Naive thymus-derived CD4-positive, alpha-beta T cell (primary cell): Measurements from ENCODE around the gene ATXN7. TPM values are rescaled to one million over a fixed set of nuclear protein-coding genes. Genes with fewer than 3 reads are reported as not detected.

Experiments
- ATAC-seq: fragments of 150-1000 bp; cut with Tn5 transposase; 2 replicates; pipeline ENCODE4 v1.10.0; 2021; ENCODE audit warnings: mild to moderate bottlenecking, moderate library complexity
- CTCF ChIA-PET: fragments of 350-600 bp; sonication (Branson Sonifier 250); formaldehyde crosslinking; loops from one replicate; lab custom pipeline; 2021; ENCODE audit warnings: antibody characterized with exemption; lab: Charles Lee
- POLR2A ChIA-PET: fragments of 350-600 bp; sonication (Branson Sonifier 250); formaldehyde crosslinking; loops from one replicate; lab custom pipeline; 2021; ENCODE audit warnings: antibody characterized with exemption, inconsistent platforms; lab: Charles Lee
- DNase-seq, 9 donors: peaks; one replicate each; pipeline versions ENCODE4 v3.0.0 to v3.0.0-alpha.2; 2020 to 2022; ENCODE audit warnings: mixed read lengths in 1 of 9
- H3K27ac ChIP-seq: one replicate; pipeline ENCODE4 v1.7.0; 2013; ENCODE audit warnings: mild to moderate bottlenecking, low read depth, low read length, moderate library complexity
- H3K27me3 ChIP-seq, 2 donors: one replicate each; pipeline ENCODE4 v1.7.0; 2013; ENCODE audit warnings: low read length in 2 of 2, mild to moderate bottlenecking in 2 of 2, moderate library complexity in 2 of 2; ENCODE audit not compliant: control insufficient read depth in 2 of 2, insufficient read depth in 2 of 2
- H3K36me3 ChIP-seq, 3 experiments: 1 replicate in 2 of 3; 2 replicates in 1 of 3; pipeline ENCODE4 v1.7.0; 2013; ENCODE audit warnings: low read length in 3 of 3, mild to moderate bottlenecking in 3 of 3, moderate library complexity in 1 of 3; ENCODE audit not compliant: insufficient read depth in 3 of 3, control insufficient read depth in 2 of 3
- H3K4me1 ChIP-seq, 2 donors: one replicate each; pipeline ENCODE4 v1.7.0; 2013; ENCODE audit warnings: low read length in 2 of 2, mild to moderate bottlenecking in 2 of 2, moderate library complexity in 1 of 2; ENCODE audit not compliant: control insufficient read depth in 2 of 2, insufficient read depth in 2 of 2
- H3K4me3 ChIP-seq: 2 replicates; pipeline ENCODE4 v1.7.0; 2013; ENCODE audit warnings: mild to moderate bottlenecking, low read length
- H3K9me3 ChIP-seq, 3 experiments: 1 replicate in 2 of 3; 2 replicates in 1 of 3; pipeline ENCODE4 v1.7.0; 2013; ENCODE audit warnings: low read length in 3 of 3; ENCODE audit not compliant: control insufficient read depth in 2 of 3
- H3K27ac Mint-ChIP-seq, 9 donors: one replicate each; pipeline ENCODE4 v1.8.0; 2020 to 2022; ENCODE audit warnings: mixed read lengths in 9 of 9, mild to moderate bottlenecking in 8 of 9, moderate library complexity in 5 of 9, inconsistent platforms in 2 of 9
- H3K27me3 Mint-ChIP-seq, 5 donors: one replicate each; pipeline ENCODE4 v1.8.0; 2021 to 2022; ENCODE audit warnings: mixed read lengths in 5 of 5, mild to moderate bottlenecking in 1 of 5
- H3K36me3 Mint-ChIP-seq, 5 donors: one replicate each; pipeline ENCODE4 v1.8.0; 2020 to 2022; ENCODE audit warnings: mixed read lengths in 5 of 5, mild to moderate bottlenecking in 3 of 5, inconsistent platforms in 1 of 5
- H3K4me1 Mint-ChIP-seq, 7 donors: one replicate each; pipeline ENCODE4 v1.8.0; 2020 to 2022; ENCODE audit warnings: mixed read lengths in 7 of 7, mild to moderate bottlenecking in 3 of 7, inconsistent platforms in 1 of 7
- H3K4me3 Mint-ChIP-seq, 10 donors: one replicate each; pipeline ENCODE4 v1.8.0; 2020 to 2022; ENCODE audit warnings: mild to moderate bottlenecking in 10 of 10, mixed read lengths in 10 of 10, moderate library complexity in 6 of 10, inconsistent platforms in 2 of 10
- H3K9me3 Mint-ChIP-seq, 11 donors: one replicate each; pipeline ENCODE4 v1.8.0; 2020 to 2022; ENCODE audit warnings: mixed read lengths in 11 of 11, mild to moderate bottlenecking in 4 of 11, inconsistent platforms in 1 of 11, moderate library complexity in 1 of 11
- intact Hi-C, 2 donors: fragments of 100-400 bp; cut with micrococcal nuclease; formaldehyde crosslinking; loops; one replicate each; pipeline ENCODE4 v1.15.1; 2023
- polyA plus RNA-seq, 2 donors: library from polyadenylated mRNA; unstranded; fragments of 300-500 nt; fragmentation: Illumina TruSeq; gene quantifications; one replicate each; pipeline ENCODE4 v1.2.3, GENCODE V29; 2021
- total RNA-seq, 6 experiments: library from RNA in 5 of 6; stranded (reverse) in 5 of 6; gene quantifications; 1 replicate in 5 of 6; 2 replicates in 1 of 6; pipeline ENCODE4 v1.2.3 and lab custom pipeline; 2021 to 2026

ATXN7 gene
- total and polyA plus RNA-seq, 7 experiments from 2014 or later, result 29.8 to 204 (median 142) TPM

DNA sequence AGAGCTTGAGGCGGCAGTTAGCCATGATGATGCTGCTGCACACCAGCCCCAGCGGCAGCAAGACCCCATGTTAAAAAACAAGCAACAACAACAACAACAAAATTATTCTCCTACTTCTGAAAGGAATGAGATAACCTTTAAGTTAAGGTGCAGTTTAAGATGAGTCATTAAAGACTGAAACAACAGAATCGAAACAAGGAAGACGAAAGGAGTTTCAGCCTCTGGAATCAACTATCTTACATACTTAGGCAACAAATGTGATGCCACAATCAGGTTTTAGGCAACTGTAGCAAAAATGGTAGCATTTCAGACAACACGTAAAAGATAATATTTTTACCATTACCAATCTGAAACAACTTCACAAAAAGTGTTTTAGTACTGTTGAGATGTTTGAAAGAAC lies 36.3 kb downstream of the ATXN7 start:
- H3K27me3 Mint-ChIP-seq, result no peaks in the 10 kb centered on the region
- no peaks in the 10 kb centered on the region for H3K9me3 Mint-ChIP-seq
- peaks cover 0 to 8% (median 4%) of the 10 kb centered on the region in 3 experiments for H3K36me3 ChIP-seq
- H3K9me3 ChIP-seq, result no peaks in the 10 kb centered on the region
- H3K4me1 Mint-ChIP-seq, result peaks cover 15 to 48% (median 24%) of the 10 kb centered on the region in 7 donors
- H3K27me3 ChIP-seq, result no peaks in the 10 kb centered on the region
- peaks cover 5 to 36% (median 21%) of the 10 kb centered on the region in 5 donors for H3K36me3 Mint-ChIP-seq
- peak overlapping the region in 1 of 10 donors; percentile 25 for H3K4me3 Mint-ChIP-seq
- intact Hi-C loops, result loop anchor here in 1 of 2 donors (1.0 kb wide), 1 partner anchor 10 kb away; no protein-coding TSS in a partner anchor
- H3K4me1 ChIP-seq, result peaks cover 0 to 4% of the 10 kb centered on the region in 2 donors
- no peak overlapping the region for H3K27ac ChIP-seq
- ATAC-seq (no peak), DNase-seq (no peak)
- H3K4me3 ChIP-seq, result no peak overlapping the region
- ChIA-PET CTCF (no interaction called here), POLR2A (no interaction called here)
- H3K27ac Mint-ChIP-seq, result peak overlapping the region in 7 of 9 donors; percentile 17 to 58 (median 29)

DNA sequence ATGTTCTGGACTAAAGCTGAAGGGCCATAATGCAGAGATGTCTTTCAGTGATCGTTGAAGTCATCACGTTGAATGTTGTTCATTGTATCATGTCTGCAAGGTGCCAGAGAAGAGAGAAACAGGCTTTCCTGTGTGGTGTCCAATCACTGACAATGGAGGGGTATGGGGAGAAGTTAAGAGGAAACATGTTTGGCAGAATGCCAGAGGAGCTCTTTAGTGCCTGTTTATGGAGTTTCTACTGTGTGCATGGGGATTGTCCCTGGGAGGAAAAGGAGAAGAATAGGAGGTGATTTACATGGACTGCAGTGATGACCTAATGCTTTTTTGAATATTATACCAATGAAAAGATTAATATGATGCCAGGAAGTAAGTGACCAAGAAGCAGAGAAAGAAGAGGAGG lies 36.8 kb downstream of the ATXN7 start:
- Histone ChIP-seq H3K27ac (no peak overlapping the region), H3K9me3 (no peaks in the 10 kb centered on the region), H3K4me1 (peaks cover 0 to 2% of the 10 kb centered on the region in 2 donors), H3K4me3 (no peak overlapping the region), H3K27me3 (no peaks in the 10 kb centered on the region), H3K36me3 (peaks cover 0 to 8% (median 4%) of the 10 kb centered on the region in 3 experiments)
- intact Hi-C loops, result loop anchor here in 1 of 2 donors (1.0 kb wide), 1 partner anchor 10 kb away; no protein-coding TSS in a partner anchor
- ATAC-seq (no peak), DNase-seq (no peak)
- ChIA-PET CTCF (no interaction called here), POLR2A (no interaction called here)
- Mint-ChIP-seq H3K4me1 (peaks cover 11 to 43% (median 19%) of the 10 kb centered on the region in 7 donors), H3K27me3 (no peaks in the 10 kb centered on the region), H3K9me3 (no peaks in the 10 kb centered on the region), H3K4me3 (no peak overlapping the region), H3K27ac (peak overlapping the region in 6 of 9 donors; percentile 10 to 58 (median 36)), H3K36me3 (peaks cover 5 to 36% (median 21%) of the 10 kb centered on the region in 5 donors)

DNA sequence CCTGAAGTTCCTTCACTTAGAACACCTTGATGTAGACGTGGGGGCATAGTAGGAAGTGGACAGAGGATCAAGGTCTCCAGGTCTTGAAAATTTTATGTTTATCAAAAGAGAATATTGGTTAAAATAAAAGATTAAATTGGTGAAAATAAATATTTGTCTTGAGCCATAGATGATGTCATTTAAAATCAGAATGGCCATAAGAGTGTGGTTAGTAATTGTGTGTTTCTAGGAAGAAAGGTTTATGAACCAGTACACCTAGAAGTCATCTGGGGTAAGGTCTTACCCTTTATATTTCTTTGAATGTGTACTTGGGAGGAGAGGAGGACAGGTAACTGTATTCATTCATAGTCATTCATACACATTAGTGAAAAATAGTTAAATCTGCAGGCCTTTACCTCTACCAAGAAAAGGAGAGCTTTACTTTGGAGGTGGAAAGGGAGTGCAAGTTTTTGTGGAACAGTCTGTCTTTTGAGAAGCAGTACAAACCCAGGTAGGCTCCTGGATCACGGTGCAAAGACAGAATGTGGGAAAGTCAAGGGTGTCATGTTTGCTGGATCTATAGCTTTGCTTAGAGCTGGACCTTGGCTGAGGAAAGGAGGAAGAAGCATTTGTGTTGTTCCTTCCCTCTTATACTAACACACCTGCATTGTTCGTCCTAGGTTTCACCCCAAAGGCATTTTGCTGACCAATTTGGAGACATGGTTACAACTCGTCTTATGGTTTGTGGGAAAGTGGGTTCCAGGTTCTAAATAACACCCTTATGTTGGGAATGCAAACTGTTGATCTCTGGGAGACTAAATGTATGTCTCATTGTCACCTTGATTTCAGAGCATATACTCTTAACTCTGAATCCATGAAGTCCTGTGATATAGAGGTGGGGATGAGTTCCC lies 42.3 kb downstream of the ATXN7 start:
- H3K4me3 ChIP-seq, result no peak overlapping the region
- H3K4me1 Mint-ChIP-seq, result peaks cover 0 to 35% (median 12%) of the 10 kb centered on the region in 7 donors
- H3K27me3 Mint-ChIP-seq, result no peaks in the 10 kb centered on the region
- peak overlapping the region in 6 of 9 donors; percentile 2 to 83 (median 37) for H3K27ac Mint-ChIP-seq
- peaks cover 0 to 19% (median 14%) of the 10 kb centered on the region in 5 donors for H3K36me3 Mint-ChIP-seq
- no peak for ATAC-seq
- no peak for DNase-seq
- no peak overlapping the region for H3K4me3 Mint-ChIP-seq
- no peaks in the 10 kb centered on the region for H3K27me3 ChIP-seq
- POLR2A ChIA-PET, result no interaction called here
- CTCF ChIA-PET, result no interaction called here
- H3K27ac ChIP-seq, result no peak overlapping the region
- no peaks in the 10 kb centered on the region for H3K36me3 ChIP-seq
- no peaks in the 10 kb centered on the region for H3K9me3 ChIP-seq
- H3K4me1 ChIP-seq, result peaks cover 4 to 6% of the 10 kb centered on the region in 2 donors
- H3K9me3 Mint-ChIP-seq, result peaks cover 0 to 1% (median 0%) of the 10 kb centered on the region in 11 donors
- intact Hi-C loops, result no loop called here

DNA sequence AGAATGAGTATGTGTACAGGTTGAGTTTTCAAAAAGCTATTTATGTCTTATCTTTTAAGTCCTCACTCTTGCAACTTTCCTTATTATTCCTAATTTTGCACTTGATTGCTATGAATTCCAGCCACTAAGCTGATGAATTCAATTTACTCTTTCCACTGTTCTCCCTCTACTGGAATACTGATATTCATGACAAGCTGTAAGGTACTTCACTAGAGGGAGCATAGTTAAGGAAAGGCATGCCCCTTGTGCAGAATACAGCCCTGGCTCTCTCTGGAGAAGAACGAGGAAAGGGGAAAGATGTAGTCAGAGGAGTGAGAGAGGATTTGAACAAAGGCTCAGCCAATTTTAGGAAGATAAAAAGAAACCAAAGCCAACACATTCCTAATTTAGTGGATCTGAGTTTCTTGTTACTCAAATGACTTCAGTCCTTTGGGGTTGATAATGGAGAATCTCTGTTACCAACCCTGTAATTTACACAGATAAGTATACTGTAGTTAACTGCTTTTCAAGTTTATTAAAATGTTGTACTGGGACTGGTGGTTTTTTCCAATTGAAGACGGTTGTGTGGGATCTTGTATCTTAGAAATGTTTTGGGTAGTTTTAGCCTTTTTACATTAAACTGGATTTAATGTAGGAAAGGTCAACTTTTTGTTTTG lies 44.5 kb downstream of the ATXN7 start:
- H3K4me3 Mint-ChIP-seq, result no peak overlapping the region
- peaks cover 0 to 1% (median 0%) of the 10 kb centered on the region in 11 donors for H3K9me3 Mint-ChIP-seq
- H3K36me3 Mint-ChIP-seq, result peaks cover 0 to 9% (median 4%) of the 10 kb centered on the region in 5 donors
- POLR2A ChIA-PET, result no interaction called here
- Histone ChIP-seq H3K27ac (peak overlapping the region; percentile 12), H3K27me3 (no peaks in the 10 kb centered on the region), H3K36me3 (peaks cover 0 to 4% (median 0%) of the 10 kb centered on the region in 3 experiments), H3K9me3 (no peaks in the 10 kb centered on the region), H3K4me1 (peaks cover 12% of the 10 kb centered on the region in 2 donors), H3K4me3 (no peak overlapping the region)
- intact Hi-C loops, result no loop called here
- H3K27ac Mint-ChIP-seq, result peak overlapping the region in 7 of 9 donors; percentile 56 to 88 (median 69)
- H3K27me3 Mint-ChIP-seq, result no peaks in the 10 kb centered on the region
- no peak for DNase-seq
- no peak for ATAC-seq
- peaks cover 0 to 40% (median 23%) of the 10 kb centered on the region in 7 donors for H3K4me1 Mint-ChIP-seq
- CTCF ChIA-PET, result no interaction called here

DNA sequence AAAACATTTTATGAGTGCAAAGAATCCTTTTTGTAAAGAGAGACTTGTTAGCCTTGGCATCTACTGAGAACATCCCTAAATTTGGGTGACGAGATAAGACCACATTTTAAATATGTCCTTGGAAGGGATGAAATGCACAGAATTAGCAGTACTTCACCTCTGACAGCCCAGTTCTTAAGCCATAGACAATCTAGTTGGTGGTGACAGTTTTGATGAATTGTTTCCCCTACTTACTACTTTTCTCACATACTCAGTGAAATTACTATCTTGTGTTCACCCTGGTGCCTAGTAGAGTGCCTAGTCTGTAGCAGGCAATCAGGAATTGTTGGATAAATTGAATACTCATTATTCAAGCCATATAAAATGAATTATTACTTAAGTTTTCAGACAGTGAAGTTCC lies 45.1 kb downstream of the ATXN7 start:
- POLR2A ChIA-PET, result no interaction called here
- peak overlapping the region; percentile 12 for H3K27ac ChIP-seq

DNA sequence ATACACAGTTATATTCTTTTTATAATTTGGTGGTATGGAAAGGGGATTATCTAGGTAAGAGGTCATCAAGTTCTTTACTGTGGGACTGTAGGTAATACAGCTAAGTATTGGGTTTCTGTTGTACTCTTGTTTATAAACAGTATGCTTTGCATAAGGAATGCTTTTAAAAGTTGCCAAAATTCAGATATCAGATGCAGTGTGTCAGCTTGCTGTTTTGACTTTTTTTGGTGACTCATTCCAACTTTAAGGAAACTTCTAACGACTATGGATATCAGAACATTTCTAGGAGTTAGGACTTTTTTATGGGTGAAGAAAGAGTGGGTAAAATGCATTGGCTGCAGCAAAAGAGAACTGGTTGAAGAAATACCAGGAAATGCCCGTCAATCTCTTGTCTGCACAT lies 45.8 kb downstream of the ATXN7 start:
- Histone ChIP-seq H3K4me1 (peaks cover 15 to 21% of the 10 kb centered on the region in 2 donors), H3K27me3 (no peaks in the 10 kb centered on the region), H3K4me3 (no peak overlapping the region), H3K9me3 (no peaks in the 10 kb centered on the region), H3K27ac (no peak overlapping the region), H3K36me3 (peaks cover 0 to 4% (median 0%) of the 10 kb centered on the region in 3 experiments)
- ChIA-PET CTCF (no interaction called here), POLR2A (interaction anchor here (0.8 kb wide), 1 partner anchor 34 kb away, joined by 3 read pairs; no protein-coding TSS in a partner anchor)
- Mint-ChIP-seq H3K27me3 (no peaks in the 10 kb centered on the region), H3K9me3 (peaks cover 0 to 1% (median 0%) of the 10 kb centered on the region in 11 donors), H3K36me3 (peaks cover 0 to 11% (median 0%) of the 10 kb centered on the region in 5 donors), H3K4me1 (peaks cover 0 to 52% (median 35%) of the 10 kb centered on the region in 7 donors), H3K4me3 (no peak overlapping the region), H3K27ac (peak overlapping the region in 4 of 9 donors; percentile 39 to 96 (median 78))
- no peak for ATAC-seq
- intact Hi-C loops, result no loop called here
- no peak for DNase-seq

More for the DNA sequence above, 45.1 kb downstream of the ATXN7 start:
- no peak for ATAC-seq
- Histone ChIP-seq H3K4me3 (no peak overlapping the region), H3K27me3 (no peaks in the 10 kb centered on the region), H3K4me1 (peaks cover 15 to 17% of the 10 kb centered on the region in 2 donors), H3K36me3 (peaks cover 0 to 4% (median 0%) of the 10 kb centered on the region in 3 experiments), H3K9me3 (no peaks in the 10 kb centered on the region)
- Mint-ChIP-seq H3K36me3 (peaks cover 0 to 13% (median 4%) of the 10 kb centered on the region in 5 donors), H3K4me3 (no peak overlapping the region), H3K27me3 (no peaks in the 10 kb centered on the region), H3K4me1 (peaks cover 0 to 46% (median 29%) of the 10 kb centered on the region in 7 donors), H3K27ac (peak overlapping the region in 8 of 9 donors; percentile 47 to 88 (median 68)), H3K9me3 (peaks cover 0 to 1% (median 0%) of the 10 kb centered on the region in 11 donors)
- DNase-seq, result no peak
- CTCF ChIA-PET, result no interaction called here
- intact Hi-C loops, result no loop called here
